CD4-positive, alpha-beta memory T cell (primary cell): ENCODE measurements around the gene SLC7A6. TPM values are rescaled to one million over a fixed set of nuclear protein-coding genes. Genes with fewer than 3 reads are reported as not detected.
"Not testable (repeated sequence)": the region's sequence is repeated elsewhere in the genome, so short reads cannot be mapped to it uniquely, and the experiment has no call there.

ENCODE experiments used
- CTCF ChIA-PET: fragments of 350-600 bp; sonication (Branson Sonifier 250); formaldehyde crosslinking; loops from one replicate; lab custom pipeline; 2021; ENCODE audit warnings: inconsistent platforms; ENCODE audit not compliant: partially characterized antibody; lab: Charles Lee
- POLR2A ChIA-PET: fragments of 350-600 bp; sonication (Branson Sonifier 250); formaldehyde crosslinking; loops from one replicate; lab custom pipeline; 2021; ENCODE audit not compliant: partially characterized antibody; lab: Charles Lee
- DNase-seq, 5 donors: peaks; one replicate each; pipeline versions ENCODE4 v3.0.0 to v3.0.0-alpha.2; 2020 to 2022; ENCODE audit warnings: mixed read lengths in 1 of 5
- H3K27ac ChIP-seq: one replicate; pipeline ENCODE4 v1.7.0; 2013; ENCODE audit warnings: low read depth, low read length
- H3K27me3 ChIP-seq: 2 replicates; pipeline ENCODE4 v1.7.0; 2013; ENCODE audit warnings: mild to moderate bottlenecking, low read length, moderate library complexity; ENCODE audit not compliant: insufficient read depth
- H3K36me3 ChIP-seq: 2 replicates; pipeline ENCODE4 v1.7.0; 2013; ENCODE audit warnings: mild to moderate bottlenecking, low read length, moderate library complexity; ENCODE audit not compliant: insufficient read depth
- H3K4me1 ChIP-seq: 2 replicates; pipeline ENCODE4 v1.7.0; 2013; ENCODE audit warnings: mild to moderate bottlenecking, low read length, moderate library complexity; ENCODE audit not compliant: insufficient read depth
- H3K4me3 ChIP-seq, 2 donors: one replicate each; pipeline ENCODE4 v1.7.0; 2013; ENCODE audit warnings: low read length in 2 of 2, mild to moderate bottlenecking in 1 of 2
- H3K9me3 ChIP-seq, 2 donors: one replicate each; pipeline ENCODE4 v1.7.0; 2013; ENCODE audit warnings: low read length in 2 of 2, control low read depth in 1 of 2; ENCODE audit not compliant: control insufficient read depth in 1 of 2
- H3K27ac Mint-ChIP-seq, 7 donors: one replicate each; pipeline ENCODE4 v1.8.0; 2020 to 2021; ENCODE audit warnings: mixed read lengths in 7 of 7, mild to moderate bottlenecking in 6 of 7, inconsistent platforms in 3 of 7, moderate library complexity in 3 of 7
- H3K27me3 Mint-ChIP-seq, 2 donors: one replicate each; pipeline ENCODE4 v1.8.0; 2020 to 2021; ENCODE audit warnings: mixed read lengths in 2 of 2
- H3K36me3 Mint-ChIP-seq, 2 donors: one replicate each; pipeline ENCODE4 v1.8.0; 2020 to 2021; ENCODE audit warnings: mixed read lengths in 2 of 2, inconsistent platforms in 1 of 2, mild to moderate bottlenecking in 1 of 2
- H3K4me1 Mint-ChIP-seq, 4 donors: one replicate each; pipeline ENCODE4 v1.8.0; 2020 to 2021; ENCODE audit warnings: mixed read lengths in 4 of 4, mild to moderate bottlenecking in 1 of 4
- H3K4me3 Mint-ChIP-seq, 8 donors: one replicate each; pipeline ENCODE4 v1.8.0; 2020 to 2021; ENCODE audit warnings: mixed read lengths in 8 of 8, mild to moderate bottlenecking in 7 of 8, moderate library complexity in 6 of 8, inconsistent platforms in 3 of 8
- H3K9me3 Mint-ChIP-seq, 8 donors: one replicate each; pipeline ENCODE4 v1.8.0; 2020 to 2021; ENCODE audit warnings: mixed read lengths in 8 of 8, mild to moderate bottlenecking in 5 of 8, inconsistent platforms in 3 of 8, moderate library complexity in 1 of 8
- intact Hi-C: fragments of 100-400 bp; cut with micrococcal nuclease; formaldehyde crosslinking; loops from one replicate; pipeline ENCODE4 v1.15.1; 2023
- polyA plus RNA-seq, 2 donors: library from polyadenylated mRNA; unstranded; fragments of 300-500 nt; fragmentation: Illumina TruSeq; gene quantifications; one replicate each; pipeline ENCODE4 v1.2.3, GENCODE V29; 2021
- total RNA-seq, 2 experiments: library from RNA; stranded (reverse); gene quantifications; one replicate each; pipeline ENCODE4 v1.2.3, GENCODE V29; 2021

SLC7A6 gene
- total and polyA plus RNA-seq, 4 experiments from 2014 or later = 14.4 to 194 (median 105) TPM

DNA sequence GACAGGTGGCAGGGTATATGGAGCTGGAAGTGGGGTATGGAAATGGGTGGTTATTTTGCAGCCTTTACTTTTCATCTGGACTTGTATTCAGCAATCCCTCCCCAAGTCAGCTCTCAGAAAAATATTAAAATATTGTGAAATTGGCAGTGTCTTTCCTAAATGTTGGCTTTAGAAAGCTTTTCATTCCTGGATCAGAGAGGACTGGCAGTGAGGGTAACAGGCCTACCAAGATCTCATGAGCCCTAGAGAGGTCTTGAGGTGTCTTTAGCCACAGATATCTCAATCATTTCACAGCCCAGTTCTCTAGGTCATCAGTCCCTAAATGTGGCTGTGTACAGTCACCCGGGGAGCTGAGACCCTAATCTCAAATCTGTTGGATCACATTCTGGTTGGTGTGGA lies 23.9 kb downstream of the SLC7A6 start:
- intact Hi-C loops = no loop called here
- POLR2A ChIA-PET = interaction anchor here (0.7 to 44.5 kb wide), 4 partner anchors 7 to 44 kb away, joined by 3 to 1508 read pairs (median 756); partner anchors contain the start of genes PRMT7, SLC7A6 and SLC7A6OS

GRCh38 chr16:68288796-68289195 lies 24.5 kb downstream of the SLC7A6 start:
- intact Hi-C loops, H3K9me3 ChIP-seq, H3K9me3 Mint-ChIP-seq, H3K27me3 ChIP-seq, H3K4me3 ChIP-seq, DNase-seq, H3K27me3 Mint-ChIP-seq: not testable (repeated sequence)
- ChIA-PET POLR2A (interaction anchor here (1.5 to 44.5 kb wide), 4 partner anchors 7 to 44 kb away, joined by 4 to 1508 read pairs (median 756); partner anchors contain the start of genes PLA2G15, PRMT7, SLC7A6 and SLC7A6OS), CTCF (interaction anchor here (1.1 to 29.4 kb wide), 4 partner anchors 9 to 768 kb away, joined by 3 to 680 read pairs (median 18); partner anchors contain the start of gene SLC7A6)
- Mint-ChIP-seq H3K36me3 (peaks cover 43 to 53% of the 10 kb centered on the region in 2 donors), H3K4me1 (peaks cover 68 to 98% (median 85%) of the 10 kb centered on the region in 4 donors), H3K27ac (peak overlapping the region; percentile 82 to 96 (median 92)), H3K4me3 (peak overlapping the region in 6 of 8 donors; percentile 46 to 91 (median 80))
- peaks cover 92% of the 10 kb centered on the region for H3K4me1 ChIP-seq
- peak overlapping the region; percentile 52 for H3K27ac ChIP-seq
- peaks cover 32% of the 10 kb centered on the region for H3K36me3 ChIP-seq

More for the DNA sequence above, 23.9 kb downstream of the SLC7A6 start:
- no peaks in the 10 kb centered on the region for H3K27me3 Mint-ChIP-seq
- DNase-seq = no peak
- peaks cover 69 to 98% (median 86%) of the 10 kb centered on the region in 4 donors for H3K4me1 Mint-ChIP-seq
- H3K9me3 Mint-ChIP-seq = no peaks in the 10 kb centered on the region
- peak overlapping the region; percentile 54 for H3K27ac ChIP-seq
- H3K4me3 Mint-ChIP-seq = peak overlapping the region in 7 of 8 donors; percentile 76 to 91 (median 84)
- H3K9me3 ChIP-seq = no peaks in the 10 kb centered on the region
- H3K27me3 ChIP-seq = no peaks in the 10 kb centered on the region
- H3K36me3 ChIP-seq = peaks cover 27% of the 10 kb centered on the region
- H3K36me3 Mint-ChIP-seq = peaks cover 44 to 54% of the 10 kb centered on the region in 2 donors
- CTCF ChIA-PET = interaction anchor here (1.5 to 29.4 kb wide), 4 partner anchors 19 to 767 kb away, joined by 3 to 680 read pairs (median 26); partner anchors contain the start of genes PRMT7, SLC7A6 and SLC7A6OS
- H3K4me3 ChIP-seq = no peak overlapping the region
- peaks cover 98% of the 10 kb centered on the region for H3K4me1 ChIP-seq
- H3K27ac Mint-ChIP-seq = peak overlapping the region; percentile 82 to 96 (median 94)

DNA sequence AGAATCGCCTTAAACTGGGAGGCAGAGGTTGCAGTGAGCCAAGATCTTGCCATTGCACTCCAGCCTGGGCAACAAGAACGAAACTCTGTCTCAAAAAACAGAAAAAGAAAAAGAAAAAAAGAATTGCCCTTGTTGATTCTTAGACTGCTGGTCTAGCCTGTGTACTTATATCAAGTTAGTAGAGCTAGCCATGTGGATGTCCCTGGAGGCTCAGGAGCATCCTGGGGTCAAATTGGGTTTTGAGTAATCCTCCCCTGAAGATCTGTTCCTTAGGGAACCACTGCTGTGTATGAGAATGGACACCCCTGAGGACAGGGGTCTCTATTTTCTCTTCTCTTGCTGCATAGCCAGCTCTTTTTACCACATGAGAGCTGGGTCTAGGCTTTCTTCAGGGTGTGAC lies 24.9 kb downstream of the SLC7A6 start:
- Mint-ChIP-seq H3K36me3 (peaks cover 42 to 55% of the 10 kb centered on the region in 2 donors), H3K4me3 (peak overlapping the region in 7 of 8 donors; percentile 32 to 83 (median 68)), H3K4me1 (peaks cover 66 to 94% (median 85%) of the 10 kb centered on the region in 4 donors), H3K9me3 (no peaks in the 10 kb centered on the region), H3K27me3 (no peaks in the 10 kb centered on the region), H3K27ac (peak overlapping the region; percentile 82 to 91 (median 89))
- peak overlapping the region in 1 of 2 donors; percentile 4 for H3K4me3 ChIP-seq
- ChIA-PET POLR2A (interaction anchor here (1.3 to 44.5 kb wide), 5 partner anchors 6 to 44 kb away, joined by 3 to 1508 read pairs (median 5); partner anchors contain the start of genes PLA2G15, PRMT7, SLC7A6 and SLC7A6OS), CTCF (interaction anchor here (1.1 to 29.4 kb wide), 5 partner anchors 9 to 768 kb away, joined by 3 to 680 read pairs (median 3); partner anchors contain the start of gene SLC7A6)
- peaks cover 35% of the 10 kb centered on the region for H3K36me3 ChIP-seq
- H3K27me3 ChIP-seq = no peaks in the 10 kb centered on the region
- no peaks in the 10 kb centered on the region for H3K9me3 ChIP-seq
- intact Hi-C loops = no loop called here
- H3K4me1 ChIP-seq = peaks cover 88% of the 10 kb centered on the region
- peak overlapping the region; percentile 52 for H3K27ac ChIP-seq
- no peak for DNase-seq

DNA sequence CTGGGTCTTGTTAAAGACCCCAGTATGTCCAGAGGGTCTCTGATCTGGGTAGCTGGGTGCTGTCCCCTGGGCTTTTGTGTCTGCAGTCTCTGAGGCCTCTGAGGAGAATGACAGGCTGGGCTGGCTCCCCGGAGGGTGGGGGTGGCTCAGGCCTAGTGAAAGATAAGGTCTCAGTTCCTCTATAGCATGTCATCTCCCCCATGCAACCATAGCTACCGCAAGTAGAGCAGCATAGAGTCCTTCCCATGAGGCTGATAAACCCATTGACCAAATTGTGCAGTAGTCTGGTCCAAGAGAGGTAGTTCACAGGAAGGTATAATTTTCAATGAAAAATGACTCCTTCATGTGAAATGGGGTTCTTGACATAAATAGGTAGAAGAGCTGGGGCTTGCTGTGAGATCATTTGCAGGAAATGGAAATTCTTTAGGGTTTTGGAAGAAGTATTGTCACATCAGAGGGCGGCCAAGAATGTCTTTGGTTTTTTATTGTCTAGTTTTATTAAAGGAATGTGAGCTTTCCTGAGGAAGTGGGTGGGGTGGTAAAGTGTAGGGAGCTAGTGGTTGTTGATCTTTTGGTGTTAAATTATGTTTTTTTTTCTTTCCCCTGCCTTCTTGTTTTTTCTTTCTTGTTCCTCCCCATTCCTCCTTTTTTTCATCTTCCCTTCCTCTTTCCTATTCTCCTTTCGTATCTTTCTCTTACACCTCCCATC lies 25.4 kb downstream of the SLC7A6 start:
- Histone ChIP-seq H3K36me3 (peaks cover 41% of the 10 kb centered on the region), H3K27ac (peak overlapping the region; percentile 52), H3K9me3 (no peaks in the 10 kb centered on the region), H3K27me3 (no peaks in the 10 kb centered on the region), H3K4me3 (peak overlapping the region in 1 of 2 donors; percentile 4), H3K4me1 (peaks cover 83% of the 10 kb centered on the region)
- H3K36me3 Mint-ChIP-seq = peaks cover 44 to 60% of the 10 kb centered on the region in 2 donors
- ChIA-PET POLR2A (interaction anchor here (1.3 to 44.5 kb wide), 5 partner anchors 6 to 45 kb away, joined by 3 to 1508 read pairs (median 5); partner anchors contain the start of genes PLA2G15, PRMT7, SLC7A6 and SLC7A6OS), CTCF (interaction anchor here (1.1 to 29.4 kb wide), 4 partner anchors 8 to 38 kb away, joined by 3 to 680 read pairs (median 18); partner anchors contain the start of gene SLC7A6)
- H3K4me1 Mint-ChIP-seq = peaks cover 63 to 92% (median 80%) of the 10 kb centered on the region in 4 donors
- intact Hi-C loops = no loop called here
- peak overlapping the region; percentile 82 to 91 (median 89) for H3K27ac Mint-ChIP-seq
- H3K27me3 Mint-ChIP-seq = no peaks in the 10 kb centered on the region
- peak; percentile 41 to 72 (median 56) for DNase-seq
- H3K4me3 Mint-ChIP-seq = peak overlapping the region; percentile 32 to 83 (median 66)
- no peaks in the 10 kb centered on the region for H3K9me3 Mint-ChIP-seq

DNA sequence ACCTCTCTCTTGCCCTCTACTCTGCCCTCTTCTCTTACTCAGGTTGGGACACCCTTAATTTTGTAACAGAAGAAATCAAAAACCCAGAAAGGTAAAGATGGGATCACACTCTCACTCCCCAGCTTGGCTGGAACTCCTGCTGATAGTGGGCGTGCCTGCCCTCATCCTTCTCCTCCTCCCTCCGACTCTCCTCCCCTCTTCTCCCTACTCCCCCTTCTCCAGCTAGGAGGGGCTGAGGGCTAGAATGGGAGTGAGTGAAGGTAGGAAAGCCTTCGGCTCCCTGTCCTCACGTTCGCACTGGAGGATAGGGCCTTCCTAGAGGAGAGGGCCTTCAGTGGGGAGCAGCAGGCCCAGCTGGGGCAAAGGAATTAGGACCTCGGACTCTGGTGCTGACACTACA lies 26.1 kb downstream of the SLC7A6 start:
- Histone ChIP-seq H3K36me3 (peaks cover 48% of the 10 kb centered on the region), H3K9me3 (no peaks in the 10 kb centered on the region), H3K27ac (peak overlapping the region; percentile 52), H3K27me3 (no peaks in the 10 kb centered on the region), H3K4me3 (no peak overlapping the region), H3K4me1 (peaks cover 76% of the 10 kb centered on the region)
- no peaks in the 10 kb centered on the region for H3K27me3 Mint-ChIP-seq
- DNase-seq = no peak
- no peaks in the 10 kb centered on the region for H3K9me3 Mint-ChIP-seq
- H3K27ac Mint-ChIP-seq = peak overlapping the region; percentile 82 to 91 (median 89)
- ChIA-PET CTCF (interaction anchor here (0.9 to 29.4 kb wide), 5 partner anchors 10 to 37 kb away, joined by 3 to 680 read pairs (median 4); partner anchors contain the start of gene SLC7A6), POLR2A (interaction anchor here (1.3 to 44.5 kb wide), 3 partner anchors 5 to 32 kb away, joined by 3 to 1508 read pairs (median 1508); partner anchors contain the start of genes PRMT7, SLC7A6 and SLC7A6OS)
- intact Hi-C loops = no loop called here
- H3K36me3 Mint-ChIP-seq = peaks cover 49 to 66% of the 10 kb centered on the region in 2 donors
- H3K4me1 Mint-ChIP-seq = peaks cover 58 to 85% (median 74%) of the 10 kb centered on the region in 4 donors
- H3K4me3 Mint-ChIP-seq = peak overlapping the region; percentile 32 to 83 (median 66)

DNA sequence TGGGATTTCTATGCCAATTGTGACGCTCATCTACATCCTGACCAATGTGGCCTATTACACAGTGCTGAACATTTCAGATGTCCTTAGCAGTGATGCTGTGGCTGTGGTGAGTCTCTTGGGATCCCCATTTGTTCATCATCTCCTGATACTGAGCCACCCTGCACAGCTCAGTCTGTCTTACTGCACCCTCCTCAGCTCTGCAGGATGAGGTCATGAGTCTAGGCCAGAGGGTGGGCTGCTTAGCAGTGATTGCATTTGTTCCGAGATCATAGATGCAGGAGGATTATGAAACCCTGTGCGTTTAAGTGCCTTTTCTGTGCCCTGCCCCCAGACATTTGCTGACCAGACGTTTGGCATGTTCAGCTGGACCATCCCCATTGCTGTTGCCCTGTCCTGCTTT lies 26.9 kb downstream of the SLC7A6 start:
- DNase-seq = no peak
- intact Hi-C loops = no loop called here
- H3K27me3 ChIP-seq = no peaks in the 10 kb centered on the region
- peak overlapping the region; percentile 82 to 91 (median 90) for H3K27ac Mint-ChIP-seq
- H3K27me3 Mint-ChIP-seq = no peaks in the 10 kb centered on the region
- H3K36me3 ChIP-seq = peaks cover 56% of the 10 kb centered on the region
- peaks cover 68% of the 10 kb centered on the region for H3K4me1 ChIP-seq
- peak overlapping the region in 7 of 8 donors; percentile 19 to 83 (median 61) for H3K4me3 Mint-ChIP-seq
- peak overlapping the region; percentile 52 for H3K27ac ChIP-seq
- no peaks in the 10 kb centered on the region for H3K9me3 Mint-ChIP-seq
- H3K4me1 Mint-ChIP-seq = peaks cover 53 to 77% (median 68%) of the 10 kb centered on the region in 4 donors
- H3K4me3 ChIP-seq = no peak overlapping the region
- H3K36me3 Mint-ChIP-seq = peaks cover 53 to 72% of the 10 kb centered on the region in 2 donors
- CTCF ChIA-PET = interaction anchor here (0.9 to 29.4 kb wide), 7 partner anchors 8 to 274 kb away, joined by 3 to 680 read pairs (median 4); partner anchors contain the start of genes PRMT7, SLC7A6 and SLC7A6OS
- no peaks in the 10 kb centered on the region for H3K9me3 ChIP-seq
- POLR2A ChIA-PET = interaction anchor here (0.8 to 44.5 kb wide), 3 partner anchors 4 to 54 kb away, joined by 4 to 1508 read pairs (median 1508); partner anchors contain the start of genes PRMT7, SLC7A6 and SLC7A6OS
